Fibroblast of lung (primary cell): Measurements from ENCODE around the gene DNAJA2. TPM values are rescaled to one million over a fixed set of nuclear protein-coding genes. Genes with fewer than 3 reads are reported as not detected.

ENCODE experiments used
- DNase-seq, 2 donors: peaks; one replicate each; pipeline versions ENCODE4 v3.0.0 to v3.0.0-alpha.2; 2010; ENCODE audit warnings: low read depth in 2 of 2
- H2AFZ ChIP-seq: 2 replicates; pipeline ENCODE4 v1.5.1; 2012; ENCODE audit warnings: low read length, control low read depth, inconsistent platforms
- H3K27ac ChIP-seq: 2 replicates; pipeline ENCODE4 v1.5.1; 2011; ENCODE audit warnings: low read length, control low read depth; ENCODE audit not compliant: insufficient read depth
- H3K27me3 ChIP-seq: 2 replicates; pipeline ENCODE4 v1.5.1; 2011; ENCODE audit warnings: mild to moderate bottlenecking, low read length; ENCODE audit not compliant: control insufficient read depth, insufficient read depth
- H3K36me3 ChIP-seq: 2 replicates; pipeline ENCODE4 v1.5.1; 2011; ENCODE audit warnings: low read length; ENCODE audit not compliant: control insufficient read depth, insufficient read depth
- H3K4me1 ChIP-seq: 2 replicates; pipeline ENCODE4 v1.5.1; 2011; ENCODE audit warnings: low read length; ENCODE audit not compliant: control insufficient read depth, insufficient read depth; ENCODE audit errors: extremely low read depth
- H3K4me2 ChIP-seq: 2 replicates; pipeline ENCODE4 v1.5.1; 2011; ENCODE audit warnings: low read length, control low read depth; ENCODE audit not compliant: insufficient read depth; ENCODE audit errors: extremely low read depth
- H3K4me3 ChIP-seq, 4 experiments: fragments of 200-600 bp in 1 of 4; sonication (generic) in 1 of 4; replicated peaks in 1 of 4; 2 replicates each; pipeline ENCODE4 v1.5.1; 2011 to 2016; ENCODE audit warnings: low read length in 4 of 4, low read depth in 3 of 4, mild to moderate bottlenecking in 3 of 4, control low read depth in 2 of 4, inconsistent platforms in 1 of 4, mixed read lengths in 1 of 4; ENCODE audit not compliant: insufficient read depth in 1 of 4; ENCODE audit errors: control extremely low read depth in 1 of 4
- H3K79me2 ChIP-seq: 2 replicates; pipeline ENCODE4 v1.5.1; 2012; ENCODE audit warnings: mild to moderate bottlenecking, low read length, inconsistent platforms; ENCODE audit not compliant: control insufficient read depth, insufficient read depth
- H3K9ac ChIP-seq: 2 replicates; pipeline ENCODE4 v1.5.1; 2011; ENCODE audit warnings: mild to moderate bottlenecking, low read length, control low read depth; ENCODE audit not compliant: insufficient read depth
- H3K9me3 ChIP-seq: 2 replicates; pipeline ENCODE4 v1.5.1; 2012; ENCODE audit warnings: low read depth, low read length; ENCODE audit not compliant: control insufficient read depth, insufficient read depth
- H4K20me1 ChIP-seq: 2 replicates; pipeline ENCODE4 v1.5.1; 2011; ENCODE audit warnings: low read length; ENCODE audit not compliant: control insufficient read depth, insufficient read depth; ENCODE audit errors: extremely low read depth
- EZH2 ChIP-seq: IDR thresholded peaks from 2 replicates; pipeline ENCODE4 v1.5.1; 2012; ENCODE audit warnings: low read length, control low read depth, mild to moderate bottlenecking; ENCODE audit errors: missing control alignments
- polyA plus RNA-seq, 2 donors: library from polyadenylated mRNA; depleted of rRNA in 1 of 2; stranded (reverse) in 1 of 2; unstranded in 1 of 2; fragments of >200 nt; gene quantifications; 2 replicates each; pipeline ENCODE4 v1.2.1, GENCODE V29; 2011 to 2012; ENCODE audit warnings: missing spikeins in 1 of 2
- total RNA-seq: library from RNA; depleted of rRNA; stranded (reverse); fragments of >200 nt; gene quantifications from 2 replicates; pipeline ENCODE4 v1.2.1, GENCODE V29; 2014
- TF ChIP-seq, protein P1 (sequence below), 2 donors: IDR thresholded peaks in 1 of 2; conservative IDR thresholded peaks in 1 of 2; 1 replicate in 1 of 2; 2 replicates in 1 of 2; pipeline ENCODE4 v1.5.1; 2011 to 2012; ENCODE audit warnings: low read length in 2 of 2, control low read depth in 1 of 2, inconsistent platforms in 1 of 2, low read depth in 1 of 2, mild to moderate bottlenecking in 1 of 2

Gene DNAJA2
- total and polyA plus RNA-seq, 2 donors (not counting 1 experiment from before 2014, with no cell fraction given), result 32.5 to 78.3 TPM

DNA sequence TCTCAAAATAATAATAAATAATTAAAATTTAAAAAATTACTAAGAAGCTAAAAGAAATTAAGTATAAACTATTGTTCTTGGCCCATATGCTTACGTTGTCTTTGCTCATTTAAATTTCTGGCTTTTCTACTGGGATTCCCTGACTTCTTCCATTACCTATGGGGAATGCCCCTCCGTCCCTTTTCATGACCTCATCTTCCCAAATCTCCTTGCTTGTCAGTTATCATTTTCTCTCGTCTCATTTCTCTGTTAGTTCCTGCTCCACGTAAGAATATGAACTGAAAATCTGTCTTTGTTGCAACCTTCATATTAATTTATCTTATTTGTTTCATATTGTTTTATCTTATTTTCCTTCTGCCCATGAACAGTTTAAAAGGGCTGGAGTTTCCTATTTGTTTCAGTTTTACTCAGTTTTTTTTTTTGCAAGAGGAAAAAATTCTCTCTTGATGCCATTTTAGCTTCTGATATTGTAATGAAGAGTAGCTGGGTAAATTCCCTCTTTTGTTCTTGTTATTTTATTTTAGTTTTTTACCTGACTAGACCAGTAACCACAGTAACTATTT is 2.5 kb upstream of the DNAJA2 start:
- no peaks in the 10 kb centered on the region for H3K36me3 ChIP-seq
- no peaks in the 10 kb centered on the region for H4K20me1 ChIP-seq
- no peak overlapping the region for H3K27ac ChIP-seq
- no peak overlapping the region for H2AFZ ChIP-seq
- H3K9me3 ChIP-seq, result no peaks in the 10 kb centered on the region
- H3K9ac ChIP-seq, result no peak overlapping the region
- H3K4me3 ChIP-seq, result no peak overlapping the region
- DNase-seq, result no peak
- H3K4me1 ChIP-seq, result no peaks in the 10 kb centered on the region
- no peaks in the 10 kb centered on the region for H3K27me3 ChIP-seq
- peaks cover 22% of the 10 kb centered on the region for H3K79me2 ChIP-seq
- no peak for TF ChIP-seq EZH2
- TF ChIP-seq, protein P1, sequence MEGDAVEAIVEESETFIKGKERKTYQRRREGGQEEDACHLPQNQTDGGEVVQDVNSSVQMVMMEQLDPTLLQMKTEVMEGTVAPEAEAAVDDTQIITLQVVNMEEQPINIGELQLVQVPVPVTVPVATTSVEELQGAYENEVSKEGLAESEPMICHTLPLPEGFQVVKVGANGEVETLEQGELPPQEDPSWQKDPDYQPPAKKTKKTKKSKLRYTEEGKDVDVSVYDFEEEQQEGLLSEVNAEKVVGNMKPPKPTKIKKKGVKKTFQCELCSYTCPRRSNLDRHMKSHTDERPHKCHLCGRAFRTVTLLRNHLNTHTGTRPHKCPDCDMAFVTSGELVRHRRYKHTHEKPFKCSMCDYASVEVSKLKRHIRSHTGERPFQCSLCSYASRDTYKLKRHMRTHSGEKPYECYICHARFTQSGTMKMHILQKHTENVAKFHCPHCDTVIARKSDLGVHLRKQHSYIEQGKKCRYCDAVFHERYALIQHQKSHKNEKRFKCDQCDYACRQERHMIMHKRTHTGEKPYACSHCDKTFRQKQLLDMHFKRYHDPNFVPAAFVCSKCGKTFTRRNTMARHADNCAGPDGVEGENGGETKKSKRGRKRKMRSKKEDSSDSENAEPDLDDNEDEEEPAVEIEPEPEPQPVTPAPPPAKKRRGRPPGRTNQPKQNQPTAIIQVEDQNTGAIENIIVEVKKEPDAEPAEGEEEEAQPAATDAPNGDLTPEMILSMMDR (conservative IDR thresholded peaks at IDR 0.05 in 1 of 2, IDR thresholded peaks at IDR 0.05 in 1 of 2; ENCODE audit: low read depth in 1 of 2, low read length in 2 of 2), result no peak
- H3K4me2 ChIP-seq, result no peak overlapping the region

DNA sequence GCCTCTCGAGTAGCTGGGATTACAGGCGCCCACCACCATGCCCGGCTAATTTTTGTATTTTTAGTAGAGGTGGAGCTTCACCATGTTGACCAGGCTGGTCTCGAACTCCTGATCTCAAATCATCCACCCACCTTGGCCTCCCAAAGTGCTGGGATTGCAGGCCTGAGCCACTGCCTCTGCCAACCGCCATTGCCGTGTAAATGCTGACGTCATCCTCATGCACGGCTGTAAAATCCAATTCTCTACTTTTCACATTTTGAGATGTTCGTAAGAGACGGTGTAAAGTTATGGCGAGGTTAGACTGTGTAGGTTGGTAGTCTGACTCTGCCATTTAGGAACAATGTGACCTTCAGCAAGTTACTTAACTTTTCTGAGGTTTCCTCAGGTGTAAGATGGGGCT is 1.7 kb upstream of the DNAJA2 start:
- Histone ChIP-seq H3K9me3 (no peaks in the 10 kb centered on the region), H3K4me2 (no peak overlapping the region), H3K27me3 (no peaks in the 10 kb centered on the region), H2AFZ (no peak overlapping the region), H3K4me1 (no peaks in the 10 kb centered on the region), H3K79me2 (peaks cover 27% of the 10 kb centered on the region), H3K4me3 (no peak overlapping the region), H3K36me3 (no peaks in the 10 kb centered on the region), H4K20me1 (no peaks in the 10 kb centered on the region), H3K27ac (no peak overlapping the region), H3K9ac (no peak overlapping the region)
- DNase-seq, result no peak
- TF ChIP-seq, protein P1 (conservative IDR thresholded peaks at IDR 0.05 in 1 of 2, IDR thresholded peaks at IDR 0.05 in 1 of 2; ENCODE audit: low read depth in 1 of 2, low read length in 2 of 2), result no peak
- TF ChIP-seq EZH2, result no peak

DNA sequence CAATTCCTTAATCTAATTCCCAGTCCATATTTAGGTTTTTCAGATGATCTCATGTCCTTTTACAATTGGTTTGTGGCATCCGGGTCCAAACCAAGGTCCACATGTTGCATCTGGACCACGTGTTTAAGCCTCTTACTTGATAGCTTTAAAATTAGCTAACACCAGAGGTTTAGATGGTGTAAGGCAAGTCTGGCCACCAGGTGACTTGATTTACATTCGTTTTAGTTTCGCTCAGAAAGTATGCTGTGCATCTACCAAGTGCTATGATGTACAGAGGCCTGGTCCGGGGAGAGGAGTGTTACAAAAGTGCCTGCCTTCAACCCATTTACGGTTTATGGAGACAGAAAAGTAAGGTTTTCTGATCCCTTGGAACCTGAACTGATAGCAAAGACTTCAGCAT is 878 bp upstream of the DNAJA2 start:
- H3K79me2 ChIP-seq, result peaks cover 30% of the 10 kb centered on the region
- no peaks in the 10 kb centered on the region for H3K36me3 ChIP-seq
- peak overlapping the region; percentile 66 to 92 (median 77) for H3K4me3 ChIP-seq
- peak overlapping the region; percentile 93 for H3K27ac ChIP-seq
- no peaks in the 10 kb centered on the region for H3K27me3 ChIP-seq
- H3K4me2 ChIP-seq, result peak overlapping the region; percentile 87
- H2AFZ ChIP-seq, result peak overlapping the region; percentile 69
- no peaks in the 10 kb centered on the region for H3K4me1 ChIP-seq
- H4K20me1 ChIP-seq, result no peaks in the 10 kb centered on the region
- DNase-seq, result peak; percentile 9 to 15
- H3K9ac ChIP-seq, result peak overlapping the region; percentile 98
- H3K9me3 ChIP-seq, result no peaks in the 10 kb centered on the region
- TF ChIP-seq EZH2, result no peak
- TF ChIP-seq, protein P1 (conservative IDR thresholded peaks at IDR 0.05 in 1 of 2, IDR thresholded peaks at IDR 0.05 in 1 of 2; ENCODE audit: low read depth in 1 of 2, low read length in 2 of 2), result no peak
